GM23338 (cell line): ENCODE measurements around the gene DTNB. TPM values are rescaled to one million over a fixed set of nuclear protein-coding genes. Genes with fewer than 3 reads are reported as not detected.

Experiments
- ATAC-seq: fragments of 200-7000 bp; cut with Tn5 transposase; 3 replicates; pipeline ENCODE4 v1.9.1; 2020
- DNase-seq: peaks from one replicate; pipeline ENCODE4 v3.0.0-alpha.2; 2015; ENCODE audit warnings: low spot score
- H2AFZ ChIP-seq: fragments of 200-600 bp; sonication (generic); 2 replicates; pipeline ENCODE4 v1.8.0; 2016; ENCODE audit warnings: antibody characterized with exemption, mild to moderate bottlenecking, moderate library complexity
- H3F3A ChIP-seq: fragments of 200-600 bp; sonication (generic); replicated peaks from 2 replicates; pipeline ENCODE4 v1.8.0; 2017; ENCODE audit warnings: antibody characterized with exemption, mixed run types, low read depth
- H3K27ac ChIP-seq: fragments of 200-600 bp; sonication (generic); 2 replicates; pipeline ENCODE4 v1.6.1; 2016; ENCODE audit warnings: low read depth
- H3K27me3 ChIP-seq: fragments of 200-600 bp; sonication (generic); 2 replicates; pipeline ENCODE4 v1.8.0; 2016; ENCODE audit warnings: mild to moderate bottlenecking, mixed run types, moderate library complexity; ENCODE audit not compliant: insufficient read depth
- H3K36me3 ChIP-seq: fragments of 200-600 bp; sonication (generic); 2 replicates; pipeline ENCODE4 v1.8.0; 2016; ENCODE audit warnings: mild to moderate bottlenecking; ENCODE audit not compliant: insufficient read depth
- H3K4me1 ChIP-seq: fragments of 200-600 bp; sonication (generic); 2 replicates; pipeline ENCODE4 v1.8.0; 2016; ENCODE audit warnings: mild to moderate bottlenecking, moderate library complexity; ENCODE audit not compliant: insufficient read depth
- H3K4me2 ChIP-seq: fragments of 200-600 bp; sonication (generic); 2 replicates; pipeline ENCODE4 v1.7.1; 2017; ENCODE audit warnings: mixed run types
- H3K4me3 ChIP-seq: fragments of 200-600 bp; sonication (generic); 2 replicates; pipeline ENCODE4 v1.6.1; 2016; ENCODE audit warnings: mixed run types
- H3K79me2 ChIP-seq: fragments of 200-600 bp; sonication (generic); replicated peaks from 2 replicates; pipeline ENCODE4 v1.8.0; 2017; ENCODE audit warnings: mild to moderate bottlenecking; ENCODE audit not compliant: insufficient read depth
- H3K9me2 ChIP-seq: fragments of 200-600 bp; sonication (generic); 2 replicates; pipeline ENCODE4 v1.8.0; 2017; ENCODE audit not compliant: insufficient read depth
- H4K20me1 ChIP-seq: fragments of 200-600 bp; sonication (generic); replicated peaks from 2 replicates; pipeline ENCODE4 v1.8.0; 2017; ENCODE audit warnings: mild to moderate bottlenecking; ENCODE audit not compliant: insufficient read depth
- H3K27ac Mint-ChIP-seq: 2 replicates; pipeline ENCODE4 v1.8.0; 2020; ENCODE audit warnings: inconsistent platforms, mild to moderate bottlenecking, moderate library complexity, mixed read lengths
- H3K27me3 Mint-ChIP-seq: 3 replicates; pipeline ENCODE4 v1.8.0; 2022; ENCODE audit warnings: low read depth, mild to moderate bottlenecking, moderate library complexity, mixed read lengths, inconsistent platforms; ENCODE audit not compliant: insufficient read depth, poor library complexity
- H3K36me3 Mint-ChIP-seq: 3 replicates; pipeline ENCODE4 v1.8.0; 2021; ENCODE audit warnings: low read depth, mild to moderate bottlenecking, inconsistent platforms, moderate library complexity, mixed read lengths
- H3K4me1 Mint-ChIP-seq: 3 replicates; pipeline ENCODE4 v1.8.0; 2020; ENCODE audit warnings: mild to moderate bottlenecking, inconsistent platforms, mixed read lengths
- H3K4me3 Mint-ChIP-seq: 3 replicates; pipeline ENCODE4 v1.8.0; 2021; ENCODE audit warnings: moderate library complexity, mild to moderate bottlenecking, inconsistent platforms, mixed read lengths
- H3K9me3 Mint-ChIP-seq: 3 replicates; pipeline ENCODE4 v1.8.0; 2020; ENCODE audit warnings: moderate library complexity, mild to moderate bottlenecking, inconsistent platforms, mixed read lengths
- EZH2 ChIP-seq: fragments of 200-600 bp; sonication (generic); IDR thresholded peaks from one replicate; pipeline ENCODE4 v1.8.0; 2017; ENCODE audit warnings: antibody characterized with exemption, mild to moderate bottlenecking, low read depth; ENCODE audit not compliant: unreplicated experiment
- ZNF114 ChIP-seq: fragments of 250-450 bp; sonication (Bioruptor Pico); IDR thresholded peaks from 2 replicates; pipeline ENCODE4 v1.5.0; 2020; ENCODE audit warnings: mild to moderate bottlenecking, moderate library complexity
- ZNF331 ChIP-seq: fragments of 250-450 bp; sonication (Bioruptor Pico); IDR thresholded peaks from 2 replicates; pipeline ENCODE4 v1.5.0; 2020; ENCODE audit warnings: low read depth, mild to moderate bottlenecking, moderate library complexity
- polyA plus RNA-seq: library from polyadenylated mRNA; unstranded; fragments of >200 nt; fragmentation: Nextera tagmentation; extraction: Ambion mirVana; gene quantifications from 2 replicates; pipeline ENCODE4 v1.2.1, GENCODE V29; 2016
- total RNA-seq: library from RNA; depleted of rRNA; stranded (reverse); fragments of >200 nt; shearing (Covaris generic); gene quantifications from 2 replicates; pipeline ENCODE4 v1.2.3, GENCODE V29; 2014
- TF ChIP-seq, protein P1 (sequence below): fragments of 250-450 bp; sonication (Bioruptor Pico); IDR thresholded peaks from 2 replicates; pipeline ENCODE4 v1.5.0; 2020; ENCODE audit warnings: mild to moderate bottlenecking, moderate library complexity

DTNB gene
- total and polyA plus RNA-seq, 2 experiments from 2014 or later: 22.1 to 29.4 TPM

DNA sequence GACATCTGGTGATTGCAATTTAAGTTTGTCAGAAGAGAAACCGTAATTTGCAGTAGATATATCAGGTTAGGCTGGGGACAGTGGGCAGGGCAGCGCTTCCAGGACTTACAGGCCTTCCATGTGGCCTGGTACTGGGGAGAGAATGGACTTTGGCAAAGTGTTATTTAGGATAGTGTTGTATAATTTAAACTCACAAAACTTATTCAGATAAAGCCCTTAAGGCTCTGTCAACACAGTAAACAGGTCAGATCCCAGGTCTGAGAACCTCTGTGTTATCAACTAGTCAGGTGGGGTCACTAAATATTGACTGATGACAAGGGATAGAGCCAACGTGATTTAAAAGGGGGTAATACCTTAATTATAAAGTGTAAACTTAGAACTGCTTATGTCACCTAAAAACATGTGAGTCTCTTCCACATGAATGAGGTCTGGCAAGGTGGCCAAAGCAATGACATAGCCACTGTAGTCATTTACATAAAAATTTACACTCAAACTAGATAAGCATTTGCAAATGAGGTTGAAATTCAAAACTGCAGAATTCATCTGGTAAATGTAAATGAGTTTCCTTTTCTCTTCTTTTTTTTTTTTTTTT lies 251.5 kb downstream of the DTNB start (continued):
- TF ChIP-seq, protein P1, sequence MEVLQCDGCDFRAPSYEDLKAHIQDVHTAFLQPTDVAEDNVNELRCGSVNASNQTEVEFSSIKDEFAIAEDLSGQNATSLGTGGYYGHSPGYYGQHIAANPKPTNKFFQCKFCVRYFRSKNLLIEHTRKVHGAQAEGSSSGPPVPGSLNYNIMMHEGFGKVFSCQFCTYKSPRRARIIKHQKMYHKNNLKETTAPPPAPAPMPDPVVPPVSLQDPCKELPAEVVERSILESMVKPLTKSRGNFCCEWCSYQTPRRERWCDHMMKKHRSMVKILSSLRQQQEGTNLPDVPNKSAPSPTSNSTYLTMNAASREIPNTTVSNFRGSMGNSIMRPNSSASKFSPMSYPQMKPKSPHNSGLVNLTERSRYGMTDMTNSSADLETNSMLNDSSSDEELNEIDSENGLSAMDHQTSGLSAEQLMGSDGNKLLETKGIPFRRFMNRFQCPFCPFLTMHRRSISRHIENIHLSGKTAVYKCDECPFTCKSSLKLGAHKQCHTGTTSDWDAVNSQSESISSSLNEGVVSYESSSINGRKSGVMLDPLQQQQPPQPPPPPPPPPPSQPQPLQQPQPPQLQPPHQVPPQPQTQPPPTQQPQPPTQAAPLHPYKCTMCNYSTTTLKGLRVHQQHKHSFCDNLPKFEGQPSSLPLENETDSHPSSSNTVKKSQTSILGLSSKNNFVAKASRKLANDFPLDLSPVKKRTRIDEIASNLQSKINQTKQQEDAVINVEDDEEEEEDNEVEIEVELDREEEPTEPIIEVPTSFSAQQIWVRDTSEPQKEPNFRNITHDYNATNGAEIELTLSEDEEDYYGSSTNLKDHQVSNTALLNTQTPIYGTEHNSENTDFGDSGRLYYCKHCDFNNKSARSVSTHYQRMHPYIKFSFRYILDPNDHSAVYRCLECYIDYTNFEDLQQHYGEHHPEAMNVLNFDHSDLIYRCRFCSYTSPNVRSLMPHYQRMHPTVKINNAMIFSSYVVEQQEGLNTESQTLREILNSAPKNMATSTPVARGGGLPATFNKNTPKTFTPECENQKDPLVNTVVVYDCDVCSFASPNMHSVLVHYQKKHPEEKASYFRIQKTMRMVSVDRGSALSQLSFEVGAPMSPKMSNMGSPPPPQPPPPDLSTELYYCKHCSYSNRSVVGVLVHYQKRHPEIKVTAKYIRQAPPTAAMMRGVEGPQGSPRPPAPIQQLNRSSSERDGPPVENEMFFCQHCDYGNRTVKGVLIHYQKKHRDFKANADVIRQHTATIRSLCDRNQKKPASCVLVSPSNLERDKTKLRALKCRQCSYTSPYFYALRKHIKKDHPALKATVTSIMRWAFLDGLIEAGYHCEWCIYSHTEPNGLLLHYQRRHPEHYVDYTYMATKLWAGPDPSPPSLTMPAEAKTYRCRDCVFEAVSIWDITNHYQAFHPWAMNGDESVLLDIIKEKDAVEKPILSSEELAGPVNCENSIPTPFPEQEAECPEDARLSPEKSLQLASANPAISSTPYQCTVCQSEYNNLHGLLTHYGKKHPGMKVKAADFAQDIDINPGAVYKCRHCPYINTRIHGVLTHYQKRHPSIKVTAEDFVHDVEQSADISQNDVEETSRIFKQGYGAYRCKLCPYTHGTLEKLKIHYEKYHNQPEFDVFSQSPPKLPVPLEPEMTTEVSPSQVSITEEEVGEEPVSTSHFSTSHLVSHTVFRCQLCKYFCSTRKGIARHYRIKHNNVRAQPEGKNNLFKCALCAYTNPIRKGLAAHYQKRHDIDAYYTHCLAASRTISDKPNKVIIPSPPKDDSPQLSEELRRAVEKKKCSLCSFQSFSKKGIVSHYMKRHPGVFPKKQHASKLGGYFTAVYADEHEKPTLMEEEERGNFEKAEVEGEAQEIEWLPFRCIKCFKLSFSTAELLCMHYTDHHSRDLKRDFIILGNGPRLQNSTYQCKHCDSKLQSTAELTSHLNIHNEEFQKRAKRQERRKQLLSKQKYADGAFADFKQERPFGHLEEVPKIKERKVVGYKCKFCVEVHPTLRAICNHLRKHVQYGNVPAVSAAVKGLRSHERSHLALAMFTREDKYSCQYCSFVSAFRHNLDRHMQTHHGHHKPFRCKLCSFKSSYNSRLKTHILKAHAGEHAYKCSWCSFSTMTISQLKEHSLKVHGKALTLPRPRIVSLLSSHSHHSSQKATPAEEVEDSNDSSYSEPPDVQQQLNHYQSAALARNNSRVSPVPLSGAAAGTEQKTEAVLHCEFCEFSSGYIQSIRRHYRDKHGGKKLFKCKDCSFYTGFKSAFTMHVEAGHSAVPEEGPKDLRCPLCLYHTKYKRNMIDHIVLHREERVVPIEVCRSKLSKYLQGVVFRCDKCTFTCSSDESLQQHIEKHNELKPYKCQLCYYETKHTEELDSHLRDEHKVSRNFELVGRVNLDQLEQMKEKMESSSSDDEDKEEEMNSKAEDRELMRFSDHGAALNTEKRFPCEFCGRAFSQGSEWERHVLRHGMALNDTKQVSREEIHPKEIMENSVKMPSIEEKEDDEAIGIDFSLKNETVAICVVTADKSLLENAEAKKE (CRISPR knock-in tag): no peak
- TF ChIP-seq ZNF331 (CRISPR knock-in tag) (no peak), EZH2 (no peak)

GRCh38 chr2:25421289-25421688 lies 252.1 kb downstream of the DTNB start:
- no peak overlapping the region for H2AFZ ChIP-seq
- Mint-ChIP-seq H3K4me1 (peaks cover 16% of the 10 kb centered on the region), H3K9me3 (no peaks in the 10 kb centered on the region), H3K27me3 (peaks cover 3% of the 10 kb centered on the region), H3K27ac (no peak overlapping the region), H3K36me3 (peaks cover 10% of the 10 kb centered on the region), H3K4me3 (no peak overlapping the region)
- no peak overlapping the region for H3K4me3 ChIP-seq
- no peaks in the 10 kb centered on the region; the same call in 1 of the 2 replicates for H3K36me3 ChIP-seq
- H3K27me3 ChIP-seq: no peaks in the 10 kb centered on the region
- H3K79me2 ChIP-seq: no peaks in the 10 kb centered on the region
- no peak overlapping the region for H3K27ac ChIP-seq
- H3K4me2 ChIP-seq: no peak overlapping the region
- TF ChIP-seq ZNF114 (CRISPR knock-in tag) (no peak), EZH2 (no peak)
- DNase-seq (no peak), ATAC-seq (no peak)
- no peaks in the 10 kb centered on the region; the same call in 1 of the 2 replicates for H4K20me1 ChIP-seq
- no peaks in the 10 kb centered on the region for H3K9me2 ChIP-seq
- no peaks in the 10 kb centered on the region for H3F3A ChIP-seq
- H3K4me1 ChIP-seq: no peaks in the 10 kb centered on the region
